Neural crest cell (in vitro differentiated cells): ENCODE results near the gene RNF144A. TPM values are rescaled to one million over a fixed set of nuclear protein-coding genes. Genes with fewer than 3 reads are reported as not detected.

Experiments
- DNase-seq: peaks from one replicate; pipeline ENCODE4 v3.0.0; 2021; ENCODE audit warnings: low read depth, mixed read lengths, low spot score
- H3K27ac Mint-ChIP-seq: one replicate; pipeline ENCODE4 v1.8.0; 2021; ENCODE audit warnings: mild to moderate bottlenecking, mixed read lengths; ENCODE audit not compliant: unreplicated experiment
- H3K27me3 Mint-ChIP-seq: 2 replicates; pipeline ENCODE4 v1.8.0; 2021; ENCODE audit warnings: low read depth, mild to moderate bottlenecking, mixed read lengths
- H3K36me3 Mint-ChIP-seq: 2 replicates; pipeline ENCODE4 v1.8.0; 2021; ENCODE audit warnings: low read depth, mild to moderate bottlenecking, mixed read lengths
- H3K4me1 Mint-ChIP-seq: 2 replicates; pipeline ENCODE4 v1.8.0; 2021; ENCODE audit warnings: mixed read lengths
- H3K4me3 Mint-ChIP-seq: one replicate; pipeline ENCODE4 v1.8.0; 2021; ENCODE audit warnings: mild to moderate bottlenecking, mixed read lengths
- H3K9me3 Mint-ChIP-seq: 2 replicates; pipeline ENCODE4 v1.8.0; 2021; ENCODE audit warnings: mixed read lengths
- CTCF ChIP-seq: fragments of 200-600 bp; sonication (generic); conservative IDR thresholded peaks from 2 replicates; pipeline ENCODE4 v1.5.0; 2021; ENCODE audit warnings: antibody characterized with exemption, mild to moderate bottlenecking
- total RNA-seq: library from RNA; stranded (reverse); gene quantifications from 2 replicates; pipeline ENCODE4 v1.2.1, GENCODE V29; 2021

Gene RNF144A
- total RNA-seq, 1 donor from 2014 or later: 49.6 TPM

- Mint-ChIP-seq H3K27ac (no peak overlapping the region), H3K4me3 (no peak overlapping the region)
Measured at GRCh38 chr2:7045601-7046590, 128.7 kb downstream of the RNF144A start.

GRCh38 chr2:7047661-7048060, 130.4 kb downstream of the RNF144A start:
- no peak for TF ChIP-seq CTCF

More at GRCh38 chr2:7045601-7046590, 128.7 kb downstream of the RNF144A start:
- Mint-ChIP-seq H3K36me3 (peaks cover 44% of the 10 kb centered on the region), H3K4me1 (peaks cover 11% of the 10 kb centered on the region), H3K27me3 (peaks cover under 1% of the 10 kb centered on the region), H3K9me3 (no peaks in the 10 kb centered on the region)
- DNase-seq: no peak
- no peak for TF ChIP-seq CTCF

DNA sequence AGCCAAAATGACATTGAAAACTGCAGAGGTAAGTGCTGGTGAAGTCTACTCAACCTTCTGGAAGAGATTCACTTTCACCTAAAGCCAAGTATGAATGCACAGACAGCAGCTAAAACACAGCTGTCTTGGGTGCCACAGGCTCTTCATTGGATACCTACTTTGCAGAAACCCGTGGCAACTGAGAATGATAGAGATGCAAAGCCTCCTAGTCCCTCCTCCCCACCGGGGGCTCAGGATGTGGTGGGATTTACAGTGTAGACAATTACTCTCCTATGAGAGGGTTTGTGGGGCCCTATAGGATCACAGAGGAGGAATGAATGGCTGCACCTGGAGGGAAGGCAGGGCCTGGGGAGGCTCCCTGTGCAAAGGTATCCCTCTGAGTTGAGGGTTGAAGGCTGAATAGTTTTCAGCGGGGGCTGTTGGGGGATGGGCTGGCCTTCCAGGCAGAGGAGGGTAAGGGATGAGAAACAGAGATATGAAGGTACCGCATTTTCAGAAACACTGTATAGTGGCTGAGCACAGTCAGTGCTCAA, 131.6 kb downstream of the RNF144A start:
- Mint-ChIP-seq H3K4me1 (peaks cover 6% of the 10 kb centered on the region), H3K9me3 (no peaks in the 10 kb centered on the region), H3K4me3 (no peak overlapping the region)

More at GRCh38 chr2:7047661-7048060, 130.4 kb downstream of the RNF144A start:
- Mint-ChIP-seq H3K27ac (peak overlapping the region; percentile 43), H3K4me3 (no peak overlapping the region), H3K9me3 (no peaks in the 10 kb centered on the region), H3K4me1 (peaks cover 6% of the 10 kb centered on the region), H3K36me3 (peaks cover 42% of the 10 kb centered on the region), H3K27me3 (peaks cover 2% of the 10 kb centered on the region)
- DNase-seq: no peak

DNA sequence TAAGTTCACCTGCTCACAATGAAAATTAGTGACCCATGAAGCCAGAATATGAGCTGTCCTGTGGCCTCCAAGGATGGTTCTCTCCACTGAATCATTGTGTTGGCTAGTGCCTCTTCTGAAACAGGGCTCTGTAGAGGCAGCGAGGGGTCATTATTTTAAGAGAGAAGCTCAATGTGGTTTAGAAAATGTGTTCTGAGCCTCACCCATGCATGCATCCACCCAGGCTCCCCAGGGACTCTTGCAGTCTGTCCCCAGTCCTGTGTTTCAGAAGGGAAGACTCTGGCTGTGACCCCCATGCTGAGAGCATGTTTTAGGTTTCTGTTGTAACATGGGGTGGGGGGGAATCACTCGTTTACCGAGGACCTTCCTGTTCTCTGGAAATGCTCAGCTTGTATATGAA, 135.2 kb downstream of the RNF144A start:
- Mint-ChIP-seq H3K27me3 (peaks cover 2% of the 10 kb centered on the region), H3K36me3 (peaks cover 28% of the 10 kb centered on the region), H3K27ac (no peak overlapping the region), H3K9me3 (no peaks in the 10 kb centered on the region), H3K4me1 (no peaks in the 10 kb centered on the region), H3K4me3 (no peak overlapping the region)
- DNase-seq: no peak
- TF ChIP-seq CTCF: no peak

More for the DNA sequence above, 131.6 kb downstream of the RNF144A start:
- Mint-ChIP-seq H3K27ac (peak overlapping the region; percentile 27), H3K36me3 (peaks cover 42% of the 10 kb centered on the region), H3K27me3 (peaks cover 2% of the 10 kb centered on the region)
- no peak for TF ChIP-seq CTCF
- no peak for DNase-seq

GRCh38 chr2:7053650-7054265, 136.5 kb downstream of the RNF144A start:
- Mint-ChIP-seq H3K27me3 (peaks cover 2% of the 10 kb centered on the region), H3K27ac (no peak overlapping the region), H3K4me1 (no peaks in the 10 kb centered on the region), H3K4me3 (no peak overlapping the region), H3K9me3 (no peaks in the 10 kb centered on the region), H3K36me3 (peaks cover 18% of the 10 kb centered on the region)
- DNase-seq: no peak
- TF ChIP-seq CTCF: no peak
